ENCODE data around the gene SOD1.

- TF ChIP-seq EP300 (IDR thresholded peaks at IDR 0.05) (no peak), CTCF (IDR thresholded peaks at IDR 0.05) (no peak), POLR2A (IDR thresholded peaks at IDR 0.05) (no peak), POLR2AphosphoS5 (IDR thresholded peaks at IDR 0.05) (no peak)
Measured at GRCh38 chr21:31670070-31670469, 10.6 kb downstream of the SOD1 start.
